Cardiac ventricle fibroblast (primary cell): ENCODE results near the gene FBXO38. TPM values are rescaled to one million over a fixed set of nuclear protein-coding genes. Genes with fewer than 3 reads are reported as not detected.

Source experiments
- total RNA-seq: library from RNA; depleted of rRNA; stranded (reverse); fragments of >200 nt; gene quantifications from 2 replicates; pipeline ENCODE4 v1.2.3, GENCODE V29; 2015

Gene FBXO38
- 37.8 and 58.9 TPM in 2 replicates for total RNA-seq

GRCh38 chr5:148383564-148384379 lies at the start of gene FBXO38:
FBXO38 (plus strand) TSS chr5:148383958; CDS start chr5:148394777, 10,819 bp downstream.

DNA sequence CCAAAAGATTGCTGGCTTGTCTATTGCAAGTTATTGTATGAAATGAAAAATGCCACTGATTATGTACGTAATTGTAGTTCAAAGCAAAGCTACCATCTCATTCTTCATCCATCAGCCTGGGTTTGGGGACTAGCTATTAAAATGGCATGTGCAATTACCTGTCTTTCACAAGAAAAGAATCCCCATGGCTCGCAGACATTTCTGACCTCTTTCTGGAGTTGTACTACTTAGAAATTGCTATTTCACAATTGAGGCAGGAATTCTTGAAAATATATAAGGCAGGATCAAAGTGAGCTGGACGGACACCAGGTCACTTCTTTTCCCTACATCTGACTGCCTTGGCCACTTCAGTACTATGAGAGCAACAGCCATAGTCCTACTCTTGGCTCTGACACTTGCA lies 48.5 kb upstream of the FBXO38 start, which contains the start of gene SPINK9:
SPINK9 (plus strand) TSS at position 301 of the 400 bp plus-strand sequence; CDS start at position 356, 55 bp downstream.

Other genes with a start within 250 kb of the FBXO38 start
- gene SPINK14, start 215.4 kb upstream of the FBXO38 start, total RNA-seq: not detected in 2 replicates
- gene SPINK6, start 180.9 kb upstream of the FBXO38 start, total RNA-seq: 1.1 and 1.2 TPM in 2 replicates
- not detected in 2 replicates for gene MARCOL, start 145.4 kb upstream of the FBXO38 start, total RNA-seq
- gene SPINK13, start 115.2 kb upstream of the FBXO38 start, total RNA-seq: 6.4 and 8.4 TPM in 2 replicates
- not detected in 2 replicates for gene SPINK7, start 71.5 kb upstream of the FBXO38 start, total RNA-seq
- gene SPINK9, start 48.4 kb upstream of the FBXO38 start, total RNA-seq: 1.4 TPM in 1 of 2 replicates, not detected in the other